Motor neuron (in vitro differentiated cells): ENCODE results near the gene ACBD7. TPM values are rescaled to one million over a fixed set of nuclear protein-coding genes. Genes with fewer than 3 reads are reported as not detected.

Experiments used
- ATAC-seq, 8 experiments: fragments of 200-7000 bp; cut with Tn5 transposase; replicated peaks in 6 of 8; 2 replicates each; pipeline ENCODE4 v1.8.0; 2021; ENCODE audit warnings: mild to moderate bottlenecking in 8 of 8, moderate library complexity in 8 of 8
- H3K27ac ChIP-seq, 2 donors: fragments of 250-450 bp; sonication (Bioruptor Pico); 2 replicates each; pipeline ENCODE4 v1.9.0; 2021; ENCODE audit warnings: antibody characterized with exemption in 2 of 2, mild to moderate bottlenecking in 2 of 2, moderate library complexity in 1 of 2
- H3K4me1 ChIP-seq, 2 donors: fragments of 250-450 bp; sonication (Bioruptor Pico); replicated peaks in 1 of 2; 2 replicates each; pipeline ENCODE4 v1.6.1; 2021; ENCODE audit warnings: antibody characterized with exemption in 2 of 2, mild to moderate bottlenecking in 2 of 2, moderate library complexity in 1 of 2
- H3K4me3 ChIP-seq, 5 donors: fragments of 250-450 bp; sonication (Bioruptor Pico); 2 replicates each; pipeline ENCODE4 v1.9.0; 2021; ENCODE audit warnings: antibody characterized with exemption in 5 of 5, mild to moderate bottlenecking in 5 of 5, moderate library complexity in 4 of 5
- whole genome bisulfite sequencing, 10 experiments: fragments of 450-650 bp; shearing (Covaris generic); methylation state at CpG; one replicate each; pipeline ENCODE4 v1.0.0; 2022; 5-methylcytosine and 5-hydroxymethylcytosine counted together
- in situ Hi-C, 9 experiments: fragments of 400-800 bp; cut with MboI; loops; one replicate each; pipeline ENCODE4 v1.15.0; 2021; ENCODE audit warnings: low sequenced_read_pairs in 9 of 9, low pct_unique_long_range_greater_than_20kb in 2 of 9; ENCODE audit not compliant: unreplicated experiment in 9 of 9
- total RNA-seq, 8 experiments: library from RNA; unstranded; fragments of 300-600 nt; gene quantifications; 2 replicates each; pipeline versions ENCODE4 v1.2.3 to v1.2.4, GENCODE V29; 2022

The ACBD7 gene
- total RNA-seq, 8 experiments from 2014 or later, result 1.6 to 20.6 (median 2.1) TPM

DNA sequence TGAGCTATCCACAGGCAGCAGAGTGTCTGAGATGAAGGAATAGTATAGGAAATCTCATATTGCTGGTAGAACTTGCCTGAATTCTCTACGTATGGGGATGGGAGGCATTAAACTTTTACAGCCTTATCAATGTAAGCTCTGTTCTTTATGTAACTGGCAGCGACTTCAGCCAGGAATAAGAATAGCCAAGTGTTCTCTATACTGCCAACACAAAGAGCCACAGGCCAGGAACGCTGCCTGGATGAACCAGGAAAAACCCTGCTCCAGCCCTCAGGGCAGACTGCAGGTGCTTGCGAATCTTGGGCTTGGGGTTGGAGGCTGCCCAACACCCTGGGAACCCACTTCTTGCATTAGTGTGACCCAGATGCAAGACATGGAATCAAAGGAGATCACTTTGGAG lies 50.9 kb downstream of the ACBD7 start:
- H3K4me3 ChIP-seq, result no peak overlapping the region
- no peak for ATAC-seq
- no peaks in the 10 kb centered on the region for H3K4me1 ChIP-seq
- WGBS, 10 experiments, result 80 to 100% (median 92%) methylated on average over 1 to 2 of the region's 4 CpGs; no CpG with 5 or more reads in 6 of the 10 experiments
- H3K27ac ChIP-seq, result no peak overlapping the region
- in situ Hi-C loops, result no loop called here

DNA sequence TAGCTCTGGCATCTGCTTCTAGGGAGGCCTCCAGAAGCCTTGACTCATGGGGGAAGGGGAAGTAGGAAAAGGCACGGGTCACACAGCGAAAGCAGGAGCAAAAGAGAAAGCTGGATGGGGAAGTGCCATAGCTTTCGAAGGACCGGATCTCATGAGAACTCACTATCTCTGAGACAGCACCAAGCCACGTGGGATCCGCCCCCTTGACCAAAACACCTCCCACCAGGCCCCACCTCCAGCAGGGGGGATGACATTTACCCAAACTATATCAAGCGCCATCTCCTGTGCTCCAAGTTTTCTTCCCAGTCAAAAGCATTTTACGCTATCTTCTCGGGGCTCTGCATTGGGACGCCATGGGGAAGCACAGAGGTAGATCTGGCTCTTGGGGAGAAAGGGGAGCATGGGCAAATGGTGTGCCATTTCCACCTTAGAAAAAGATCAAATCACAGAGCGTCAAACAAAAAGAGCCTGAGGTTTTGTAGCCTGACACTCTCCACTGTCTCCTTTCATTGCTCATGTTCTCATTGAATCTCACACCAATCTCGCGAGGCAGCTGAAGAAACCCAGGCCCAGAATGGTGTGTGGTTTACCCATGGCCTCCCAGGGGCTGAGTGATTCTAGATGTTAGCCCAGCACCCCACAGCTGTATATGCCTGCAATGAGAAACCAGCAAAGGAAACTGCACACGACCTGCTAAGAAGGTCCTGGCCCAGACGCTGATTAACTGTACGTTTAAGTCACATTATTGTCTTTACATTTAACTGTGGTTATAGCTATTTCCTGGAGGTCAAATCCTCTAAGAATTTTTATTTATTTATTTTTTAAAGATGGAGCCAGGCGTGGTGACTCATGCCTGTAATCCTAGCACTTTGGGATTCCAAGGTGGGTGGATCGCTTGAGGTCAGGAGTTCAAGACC lies 52.9 kb downstream of the ACBD7 start:
- no peak overlapping the region for H3K27ac ChIP-seq
- no peak for ATAC-seq
- H3K4me3 ChIP-seq, result no peak overlapping the region
- no peaks in the 10 kb centered on the region for H3K4me1 ChIP-seq
- 45 to 87% (median 75%) methylated on average over 4 to 14 of the region's 18 CpGs; no CpG with 5 or more reads in 1 of the 10 experiments for WGBS, 10 experiments
- in situ Hi-C loops, result no loop called here

DNA sequence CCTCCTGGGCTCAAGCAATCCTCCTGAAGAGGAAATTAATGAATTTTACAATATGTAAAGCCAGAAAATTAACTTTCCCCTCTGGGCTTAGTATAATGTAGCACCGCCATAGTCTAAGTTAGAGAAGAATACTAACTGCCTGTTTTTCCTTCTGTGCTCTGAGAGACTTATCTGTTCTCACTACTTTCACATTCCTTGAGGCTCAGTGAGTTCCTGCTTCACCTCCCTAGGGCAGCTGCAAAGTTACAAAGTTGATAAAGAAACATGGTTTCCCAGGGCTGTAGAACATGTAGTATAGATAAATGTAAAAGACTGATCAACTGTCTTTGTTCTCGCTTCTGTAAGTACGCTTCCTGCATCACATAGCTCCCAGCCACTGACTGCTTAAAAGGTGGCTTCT lies 60.8 kb downstream of the ACBD7 start:
- ATAC-seq, result peak in 1 of 8 experiments; percentile 33
- no peaks in the 10 kb centered on the region for H3K4me1 ChIP-seq
- no peak overlapping the region for H3K27ac ChIP-seq
- no peak overlapping the region for H3K4me3 ChIP-seq
- in situ Hi-C loops, result no loop called here
- WGBS, 10 experiments, result 35 to 100% (median 71%) methylated on average over 1 to 3 of the region's 3 CpGs; no CpG with 5 or more reads in 1 of the 10 experiments

Other genes with a start within 250 kb of the ACBD7 start
- 10 to 100 TPM in 7 of 8 experiments, 1 to 10 TPM in 1; 6.5 to 37.4 (median 18.6) TPM for gene SUV39H2, start 209.9 kb downstream of the ACBD7 start, total RNA-seq
- 10 to 100 TPM in 4 of 8 experiments, 1 to 10 TPM in 4; 7.3 to 20.8 (median 11.2) TPM for gene DCLRE1C, start 134.7 kb downstream of the ACBD7 start, total RNA-seq
- gene MEIG1, start 129.4 kb downstream of the ACBD7 start, total RNA-seq, result 1 to 10 TPM in 6 of 8 experiments, not detected in 2; 1.3 to 3.3 (median 2.1) TPM
- gene OLAH, start 44.8 kb downstream of the ACBD7 start, total RNA-seq, result 1 to 10 TPM in 1 of 8 experiments, under 1 TPM in 2, not detected in 5; 0.24 to 1.2 (median 0.63) TPM
- gene RPP38, start 8.6 kb upstream of the ACBD7 start, total RNA-seq, result 10 to 100 TPM; 14.0 to 27.4 (median 21.7) TPM
- 10 to 100 TPM; 11.5 to 23.0 (median 14.3) TPM for gene NMT2, start 79.9 kb upstream of the ACBD7 start, total RNA-seq